Type B pancreatic cell (in vitro differentiated cells): ENCODE data around the gene SSR2. TPM values are rescaled to one million over a fixed set of nuclear protein-coding genes. Genes with fewer than 3 reads are reported as not detected.

Experiments
- DNase-seq: peaks from one replicate; pipeline ENCODE4 v3.0.0; 2021; ENCODE audit warnings: mixed read lengths; ENCODE audit not compliant: unreplicated experiment; ENCODE audit errors: extremely low spot score
- H3K27ac Mint-ChIP-seq: 2 replicates; pipeline ENCODE4 v1.8.0; 2021; ENCODE audit warnings: mild to moderate bottlenecking, mixed read lengths
- H3K27me3 Mint-ChIP-seq: 2 replicates; pipeline ENCODE4 v1.8.0; 2021; ENCODE audit warnings: mixed read lengths
- H3K36me3 Mint-ChIP-seq: 2 replicates; pipeline ENCODE4 v1.8.0; 2021; ENCODE audit warnings: mixed read lengths
- H3K4me1 Mint-ChIP-seq: one replicate; pipeline ENCODE4 v1.8.0; 2021; ENCODE audit warnings: mixed read lengths; ENCODE audit not compliant: unreplicated experiment
- H3K4me3 Mint-ChIP-seq: 2 replicates; pipeline ENCODE4 v1.8.0; 2021; ENCODE audit warnings: mild to moderate bottlenecking, mixed read lengths
- H3K9me3 Mint-ChIP-seq: 2 replicates; pipeline ENCODE4 v1.8.0; 2021; ENCODE audit warnings: mixed read lengths
- total RNA-seq: library from RNA; stranded (reverse); gene quantifications from 2 replicates; pipeline ENCODE4 v1.2.1, GENCODE V29; 2021; ENCODE audit warnings: low replicate concordance
- TF ChIP-seq, protein P1 (sequence below): fragments of 200-600 bp; sonication (generic); conservative IDR thresholded peaks from 2 replicates; pipeline ENCODE4 v1.5.0; 2021; ENCODE audit warnings: antibody characterized with exemption, mild to moderate bottlenecking

SSR2 gene
- total RNA-seq, 1 donor from 2014 or later: 248 TPM

DNA sequence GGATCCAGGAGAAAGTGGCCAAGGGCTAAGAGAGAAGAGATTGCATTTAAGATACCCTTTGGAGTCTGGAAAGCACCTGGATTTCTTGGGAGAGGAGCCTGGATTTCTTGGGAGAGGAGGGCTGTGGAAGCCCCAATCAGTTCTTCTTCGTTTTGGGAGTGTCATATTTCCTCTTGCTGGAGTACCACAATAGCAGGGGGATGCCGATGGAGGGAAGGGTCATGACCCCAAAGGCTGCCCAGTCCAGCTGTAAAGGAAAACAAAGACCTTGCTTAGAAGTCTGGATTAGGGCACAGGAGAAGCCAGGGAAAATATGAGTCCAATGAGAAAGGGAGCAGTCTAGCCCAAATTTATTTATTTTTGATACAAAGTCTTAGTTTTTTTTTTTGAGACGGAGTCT, 11.3 kb downstream of the SSR2 start:
- Mint-ChIP-seq H3K4me3 (no peak overlapping the region), H3K27ac (no peak overlapping the region), H3K36me3 (peaks cover 44% of the 10 kb centered on the region), H3K4me1 (peaks cover 11% of the 10 kb centered on the region), H3K27me3 (no peaks in the 10 kb centered on the region), H3K9me3 (no peaks in the 10 kb centered on the region)
- DNase-seq: no peak
- TF ChIP-seq, protein P1, sequence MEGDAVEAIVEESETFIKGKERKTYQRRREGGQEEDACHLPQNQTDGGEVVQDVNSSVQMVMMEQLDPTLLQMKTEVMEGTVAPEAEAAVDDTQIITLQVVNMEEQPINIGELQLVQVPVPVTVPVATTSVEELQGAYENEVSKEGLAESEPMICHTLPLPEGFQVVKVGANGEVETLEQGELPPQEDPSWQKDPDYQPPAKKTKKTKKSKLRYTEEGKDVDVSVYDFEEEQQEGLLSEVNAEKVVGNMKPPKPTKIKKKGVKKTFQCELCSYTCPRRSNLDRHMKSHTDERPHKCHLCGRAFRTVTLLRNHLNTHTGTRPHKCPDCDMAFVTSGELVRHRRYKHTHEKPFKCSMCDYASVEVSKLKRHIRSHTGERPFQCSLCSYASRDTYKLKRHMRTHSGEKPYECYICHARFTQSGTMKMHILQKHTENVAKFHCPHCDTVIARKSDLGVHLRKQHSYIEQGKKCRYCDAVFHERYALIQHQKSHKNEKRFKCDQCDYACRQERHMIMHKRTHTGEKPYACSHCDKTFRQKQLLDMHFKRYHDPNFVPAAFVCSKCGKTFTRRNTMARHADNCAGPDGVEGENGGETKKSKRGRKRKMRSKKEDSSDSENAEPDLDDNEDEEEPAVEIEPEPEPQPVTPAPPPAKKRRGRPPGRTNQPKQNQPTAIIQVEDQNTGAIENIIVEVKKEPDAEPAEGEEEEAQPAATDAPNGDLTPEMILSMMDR: no peak

DNA sequence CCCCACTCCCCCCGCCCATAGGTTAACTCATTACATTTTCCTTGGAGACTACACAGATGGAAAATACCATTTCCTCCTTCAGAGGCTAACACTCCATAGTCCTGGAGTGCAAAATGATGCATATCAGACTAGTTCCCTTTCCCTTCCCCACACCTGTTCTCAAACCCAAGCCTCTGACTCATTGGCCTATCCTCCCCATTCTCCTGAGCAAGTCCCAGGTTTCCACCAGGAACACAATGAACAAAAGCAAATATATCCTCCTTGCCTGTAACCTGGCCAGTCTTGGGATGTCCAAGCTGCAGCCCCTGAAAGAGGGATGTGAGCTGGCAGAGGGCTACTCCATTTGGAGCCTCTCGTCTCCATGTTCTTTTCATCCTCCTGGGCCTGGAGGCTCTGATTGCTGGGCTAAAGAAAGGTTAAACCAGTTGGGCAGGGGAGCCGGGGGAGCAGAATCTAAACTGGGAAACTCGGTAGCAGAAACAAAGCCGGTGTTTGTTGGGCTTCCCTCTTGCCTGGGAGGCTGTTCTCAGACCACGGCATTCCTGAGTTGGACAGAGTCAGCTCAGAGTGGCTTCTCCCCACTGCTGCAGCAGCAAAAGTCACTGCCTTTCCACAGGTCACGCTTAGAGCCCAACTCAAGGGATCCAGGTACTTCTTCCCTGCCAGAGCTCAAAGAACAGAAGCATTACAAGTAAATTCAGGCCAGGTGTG, 13.9 kb downstream of the SSR2 start:
- Mint-ChIP-seq H3K27me3 (no peaks in the 10 kb centered on the region), H3K36me3 (peaks cover 30% of the 10 kb centered on the region), H3K4me3 (no peak overlapping the region), H3K9me3 (no peaks in the 10 kb centered on the region), H3K4me1 (peaks cover 15% of the 10 kb centered on the region), H3K27ac (no peak overlapping the region)
- DNase-seq: no peak
- TF ChIP-seq, protein P1: no peak

DNA sequence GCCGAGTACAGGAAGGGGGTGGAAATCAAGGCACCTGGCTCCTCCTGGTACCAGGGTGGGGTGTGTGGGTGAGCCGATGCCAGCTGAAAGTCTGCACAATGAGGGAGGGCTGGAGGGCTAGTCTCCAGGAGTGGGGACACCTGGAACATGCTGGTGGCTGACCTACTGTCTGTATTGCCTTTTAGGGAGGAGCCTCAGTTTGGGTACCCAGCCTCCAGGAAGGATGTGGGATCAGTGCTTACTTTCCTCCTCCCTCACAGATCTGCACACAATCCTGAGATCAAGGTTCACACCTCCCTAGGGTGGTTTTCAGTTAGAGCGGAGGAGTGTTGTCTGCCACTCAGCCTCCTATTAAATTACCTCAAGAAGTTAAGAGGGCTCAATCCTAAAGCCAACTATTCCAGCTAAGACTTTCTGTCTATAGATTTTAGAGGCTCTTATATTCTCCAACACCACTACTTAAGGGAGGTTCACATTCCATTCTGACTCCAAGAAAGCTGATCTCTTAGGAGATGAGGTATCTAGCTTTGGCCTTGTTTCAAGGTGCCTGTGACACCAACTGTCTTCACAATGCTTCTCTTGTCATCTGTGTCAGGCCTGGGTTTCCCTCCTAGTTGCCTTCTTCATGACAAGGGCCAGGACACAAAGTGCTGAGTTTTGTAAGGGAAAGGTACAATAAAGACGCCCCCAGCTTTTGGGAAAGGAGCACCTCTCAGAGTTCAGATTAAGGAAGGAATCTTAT, 15.7 kb downstream of the SSR2 start:
- no peaks in the 10 kb centered on the region for H3K9me3 Mint-ChIP-seq
- peaks cover 16% of the 10 kb centered on the region for H3K36me3 Mint-ChIP-seq
- no peaks in the 10 kb centered on the region for H3K27me3 Mint-ChIP-seq
- TF ChIP-seq, protein P1: no peak
- DNase-seq: no peak
- no peak overlapping the region for H3K27ac Mint-ChIP-seq
- H3K4me3 Mint-ChIP-seq: no peak overlapping the region
- peaks cover 20% of the 10 kb centered on the region for H3K4me1 Mint-ChIP-seq

DNA sequence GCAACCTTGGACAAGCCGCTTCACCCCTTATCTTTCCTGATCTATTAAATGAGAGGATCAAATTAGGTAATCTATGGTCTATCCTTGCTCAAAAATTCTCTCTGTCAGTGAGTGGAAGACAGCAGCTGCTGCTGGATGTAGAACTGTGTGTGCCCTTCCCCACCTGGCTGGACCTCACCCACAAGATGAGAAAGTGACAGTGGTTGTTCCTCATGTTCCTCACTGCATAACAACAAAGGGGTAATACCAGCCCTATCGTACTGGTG, 16.9 kb downstream of the SSR2 start:
- TF ChIP-seq, protein P1: no peak
- peaks cover 10% of the 10 kb centered on the region for H3K36me3 Mint-ChIP-seq
- no peaks in the 10 kb centered on the region for H3K27me3 Mint-ChIP-seq
- no peak for DNase-seq
- H3K27ac Mint-ChIP-seq: no peak overlapping the region
- no peak overlapping the region for H3K4me3 Mint-ChIP-seq
- no peaks in the 10 kb centered on the region for H3K9me3 Mint-ChIP-seq
- H3K4me1 Mint-ChIP-seq: peaks cover 14% of the 10 kb centered on the region

DNA sequence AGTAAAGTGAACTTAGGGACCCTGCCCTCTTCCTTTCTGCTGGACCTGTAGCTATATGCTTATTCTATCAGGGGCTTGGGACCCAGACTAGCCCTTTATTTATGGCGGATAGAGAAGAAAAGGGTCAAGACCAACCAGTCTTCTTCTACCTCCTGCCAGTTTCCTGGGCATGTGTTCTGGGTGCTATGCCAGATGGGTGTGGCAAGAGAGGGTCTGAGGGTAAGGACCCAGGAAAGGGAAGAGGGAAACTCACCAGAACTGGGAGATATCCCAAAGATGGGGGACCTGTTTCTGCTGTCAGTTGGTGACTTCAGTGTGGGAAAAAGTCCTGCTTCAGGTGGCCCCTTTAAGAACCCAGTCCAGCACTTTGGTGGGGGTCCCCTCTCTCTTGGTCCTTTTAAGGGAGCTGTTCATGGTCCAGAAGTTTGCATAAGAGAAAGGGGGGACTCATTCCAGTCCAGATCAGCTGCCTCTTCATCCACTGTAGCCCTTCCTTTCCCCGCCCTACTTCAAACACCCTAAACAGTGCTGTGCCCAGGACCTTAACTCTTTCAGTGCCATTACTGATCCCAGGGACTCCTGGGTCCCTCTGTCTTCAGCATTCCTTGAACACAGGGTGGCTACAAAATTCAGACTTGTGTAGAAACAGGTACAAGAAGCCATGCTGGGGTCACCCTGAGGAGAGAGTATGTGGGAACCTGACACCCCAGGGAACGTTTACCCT, 18.4 kb downstream of the SSR2 start:
- Mint-ChIP-seq H3K27me3 (no peaks in the 10 kb centered on the region), H3K4me1 (peaks cover 14% of the 10 kb centered on the region), H3K4me3 (no peak overlapping the region), H3K36me3 (peaks cover 4% of the 10 kb centered on the region), H3K27ac (no peak overlapping the region), H3K9me3 (no peaks in the 10 kb centered on the region)
- TF ChIP-seq, protein P1: no peak
- DNase-seq: no peak
